Right lobe of liver (tissue), 6 donors: ENCODE data around the gene FBXO28. TPM values are rescaled to one million over a fixed set of nuclear protein-coding genes. Genes with fewer than 3 reads are reported as not detected.

Experiments used
- ATAC-seq, 4 donors: fragments of 200-7000 bp; cut with Tn5 transposase; one replicate each; pipeline ENCODE4 v1.9.1; 2020; ENCODE audit warnings: mild to moderate bottlenecking in 4 of 4, moderate library complexity in 4 of 4
- DNase-seq, 3 donors: peaks; one replicate each; pipeline ENCODE4 v3.0.0-alpha.2; 2020
- H3K27ac ChIP-seq, 3 donors: fragments of 200-600 bp; one replicate each; pipeline ENCODE4 v1.8.0; 2022
- H3K27me3 ChIP-seq, 2 donors: fragments of 200-600 bp; one replicate each; pipeline ENCODE4 v1.8.0; 2022
- H3K36me3 ChIP-seq, 4 donors: fragments of 200-600 bp; sonication (generic) in 1 of 4; one replicate each; pipeline versions ENCODE4 v1.5.1 to v1.8.0; 2017 to 2022; ENCODE audit warnings: control low read depth in 1 of 4
- H3K4me1 ChIP-seq, 4 donors: fragments of 200-600 bp; sonication (generic) in 1 of 4; one replicate each; pipeline versions ENCODE4 v1.5.1 to v1.8.0; 2017 to 2022; ENCODE audit warnings: control low read depth in 1 of 4
- H3K4me3 ChIP-seq, 3 donors: fragments of 200-600 bp; one replicate each; pipeline ENCODE4 v1.8.0; 2022
- H3K9me3 ChIP-seq, 4 donors: fragments of 200-600 bp; sonication (generic) in 1 of 4; one replicate each; pipeline versions ENCODE4 v1.5.1 to v1.8.0; 2017 to 2022; ENCODE audit warnings: control low read depth in 1 of 4
- CTCF ChIP-seq, 4 donors: fragments of 200-600 bp in 3 of 4; fragments of 450-650 bp in 1 of 4; IDR thresholded peaks; one replicate each; pipeline versions ENCODE4 v1.5.1 to v1.8.0; 2016 to 2022; ENCODE audit warnings: antibody characterized with exemption in 4 of 4, mild to moderate bottlenecking in 2 of 4
- POLR2A ChIP-seq: fragments of 450-650 bp; IDR thresholded peaks from one replicate; pipeline ENCODE4 v1.6.1; 2017; ENCODE audit warnings: antibody characterized with exemption, mild to moderate bottlenecking
- WGBS: methylation state at CpG from one replicate; pipeline ENCODE4 v1.1.6; 2018; ENCODE audit warnings: low coverage, low lambda C conversion rate; ENCODE audit not compliant: insufficient coverage; ENCODE audit errors: missing lambda C conversion rate; 5-methylcytosine and 5-hydroxymethylcytosine counted together
- intact Hi-C, 2 donors: fragments of 100-400 bp; cut with DNase I; formaldehyde crosslinking; loops; one replicate each; pipeline versions ENCODE4 v1.11.2 to v1.14.1; 2022
- total RNA-seq, 6 experiments: library from RNA; depleted of rRNA in 2 of 6; stranded (reverse); fragments of >200 nt in 2 of 6; fragmentation: NEBNext Ultra II Directional in 3 of 6; extraction: Animal tissue kit (Norgen Biotek cat#: 25700) in 3 of 6; gene quantifications; one replicate each; pipeline versions ENCODE4 v1.1.0 to v1.2.4, GENCODE V29; 2016 to 2023
- donor health status: DM: no; HTN: yes; CAD: no.
- donor health status: DM: no; HTN: no; CAD: no.
- donor health status: DM: no; HTN: no; CAD: no.
- donor health status: DM: no; HTN: yes; CAD: no.
- donor health status: DM: no; HTN: yes; CAD: no.

The FBXO28 gene
- total RNA-seq, 6 experiments from 2014 or later = 11.5 to 20.9 (median 15.3) TPM

- TF ChIP-seq CTCF (IDR thresholded peaks at IDR 0.05) = no peak
- Histone ChIP-seq H3K27ac (no peak overlapping the region), H3K4me3 (no peak overlapping the region), H3K9me3 (no peaks in the 10 kb centered on the region), H3K4me1 (peaks cover 0 to 14% (median 2%) of the 10 kb centered on the region in 4 donors), H3K27me3 (no peaks in the 10 kb centered on the region), H3K36me3 (no peaks in the 10 kb centered on the region)
- DNase-seq (no peak), ATAC-seq (no peak)
- intact Hi-C loops = no loop called here
Measured at GRCh38 chr1:224108991-224109390, 4.9 kb upstream of the FBXO28 start.

DNA sequence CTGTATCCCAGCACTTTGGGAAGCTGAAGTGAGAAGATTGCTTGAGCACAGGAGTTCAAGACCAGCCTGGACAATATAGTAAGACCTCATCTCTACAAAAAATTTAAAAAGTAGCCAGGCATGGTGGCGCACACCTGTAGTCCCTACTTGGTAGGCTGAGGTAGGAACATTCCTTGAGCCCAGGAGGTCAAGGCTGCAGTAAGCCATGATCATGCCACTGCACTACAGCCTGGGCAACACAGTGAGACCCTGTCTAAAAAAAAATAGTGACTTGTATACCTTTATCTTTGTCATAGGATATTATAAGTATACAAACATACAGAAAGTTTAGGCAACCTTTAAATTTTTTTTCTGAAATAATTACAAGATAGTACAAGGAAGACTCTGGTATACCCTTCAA lies 3.9 kb upstream of the FBXO28 start:
- peaks cover 0 to 15% (median 2%) of the 10 kb centered on the region in 4 donors for H3K4me1 ChIP-seq
- WGBS = 80% methylated on average over 1 of the region's 1 CpG
- no peaks in the 10 kb centered on the region for H3K9me3 ChIP-seq
- H3K27ac ChIP-seq = no peak overlapping the region
- DNase-seq (no peak), ATAC-seq (no peak)
- no peak overlapping the region for H3K4me3 ChIP-seq
- TF ChIP-seq POLR2A = no peak
- no peak for TF ChIP-seq CTCF (IDR thresholded peaks at IDR 0.05)
- intact Hi-C loops = loop anchor here in 1 of 2 donors (10.0 kb wide), 1 partner anchor 225 kb away; the partner anchor contains the start of gene NVL
- no peaks in the 10 kb centered on the region for H3K27me3 ChIP-seq
- H3K36me3 ChIP-seq = no peaks in the 10 kb centered on the region

DNA sequence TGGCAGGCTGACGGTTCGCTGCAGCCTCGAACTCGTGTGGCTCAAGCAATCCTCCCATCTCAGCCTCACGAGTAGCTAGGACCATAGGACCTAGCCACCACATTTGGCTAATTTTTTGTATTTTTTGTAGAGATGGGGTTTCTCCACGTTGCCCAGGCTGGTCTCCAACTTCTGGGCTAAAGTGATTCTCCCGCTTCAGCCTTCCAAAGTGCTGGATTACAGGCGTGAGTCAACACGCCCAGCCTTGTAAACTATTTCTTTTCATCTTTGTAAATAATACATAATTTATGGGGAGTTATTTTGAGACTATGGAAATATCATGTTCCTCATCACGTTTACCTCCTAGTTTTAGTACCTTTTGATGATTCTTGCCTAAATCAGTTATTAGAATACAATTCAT lies 906 bp upstream of the FBXO28 start:
- Histone ChIP-seq H3K36me3 (no peaks in the 10 kb centered on the region), H3K27ac (no peak overlapping the region), H3K27me3 (no peaks in the 10 kb centered on the region), H3K4me1 (peaks cover 0 to 33% (median 12%) of the 10 kb centered on the region in 4 donors), H3K9me3 (no peaks in the 10 kb centered on the region), H3K4me3 (peak overlapping the region in 1 of 3 donors; percentile 90)
- no peak for TF ChIP-seq POLR2A
- TF ChIP-seq CTCF (IDR thresholded peaks at IDR 0.05) = no peak
- ATAC-seq (no peak), DNase-seq (no peak)
- intact Hi-C loops = loop anchor here in 1 of 2 donors (10.0 kb wide), 1 partner anchor 222 kb away; the partner anchor contains the start of gene NVL
- 59% methylated on average over 10 of the region's 10 CpGs for WGBS

- H3K27me3 ChIP-seq = no peaks in the 10 kb centered on the region
- ATAC-seq = no peak
- intact Hi-C loops = loop anchor here in 1 of 2 donors (10.0 kb wide), 1 partner anchor 221 kb away; the partner anchor contains the start of gene NVL
- peak overlapping the region; percentile 90 to 98 (median 90) for H3K4me3 ChIP-seq
- TF ChIP-seq CTCF (IDR thresholded peaks at IDR 0.05) (no peak), POLR2A (no peak)
- DNase-seq = no peak
- no peaks in the 10 kb centered on the region for H3K36me3 ChIP-seq
- peaks cover 0 to 37% (median 12%) of the 10 kb centered on the region in 4 donors for H3K4me1 ChIP-seq
- H3K9me3 ChIP-seq = no peaks in the 10 kb centered on the region
- peak overlapping the region; percentile 94 to 97 (median 95) for H3K27ac ChIP-seq
- WGBS = 34% methylated on average over 2 of the region's 2 CpGs
Measured at GRCh38 chr1:224113545-224113917, 380 bp upstream of the FBXO28 start.
